DND-41 (cell line): ENCODE results near the gene RAB7B.
"Not testable (repeated sequence)": the region's sequence is repeated elsewhere in the genome, so short reads cannot be mapped to it uniquely, and the experiment has no call there.

ENCODE experiments used
- ATAC-seq: fragments of 200-7000 bp; cut with Tn5 transposase; 3 replicates; pipeline ENCODE4 v1.9.1; 2021; ENCODE audit warnings: low read depth; ENCODE audit not compliant: insufficient read depth
- DNase-seq: peaks from one replicate; pipeline ENCODE4 v3.0.0-alpha.2; 2020
- H2AFZ ChIP-seq: 2 replicates; pipeline ENCODE4 v1.6.0; 2012; ENCODE audit warnings: low read depth, low read length
- H3K27ac ChIP-seq: 2 replicates; pipeline ENCODE4 v1.5.1; 2012; ENCODE audit warnings: low read length, inconsistent platforms
- H3K27me3 ChIP-seq: fragments of 200-600 bp; sonication (generic); 2 replicates; pipeline ENCODE4 v1.6.0; 2012; ENCODE audit warnings: low read length, mild to moderate bottlenecking, inconsistent platforms; ENCODE audit not compliant: insufficient read depth, poor library complexity
- H3K36me3 ChIP-seq: 2 replicates; pipeline ENCODE4 v1.5.1; 2012; ENCODE audit warnings: low read length, inconsistent platforms; ENCODE audit not compliant: insufficient read depth
- H3K4me1 ChIP-seq: 2 replicates; pipeline ENCODE4 v1.5.1; 2012; ENCODE audit warnings: mild to moderate bottlenecking, low read length; ENCODE audit not compliant: insufficient read depth
- H3K4me2 ChIP-seq: 2 replicates; pipeline ENCODE4 v1.6.0; 2012; ENCODE audit warnings: mild to moderate bottlenecking, moderate library complexity, low read length, inconsistent platforms; ENCODE audit not compliant: insufficient read depth
- H3K4me3 ChIP-seq, 2 experiments: fragments of 200-600 bp in 1 of 2; shearing (Covaris generic) in 1 of 2; 2 replicates each; pipeline ENCODE4 v1.5.1; 2012 to 2016; ENCODE audit warnings: inconsistent platforms in 2 of 2, low read length in 2 of 2, mild to moderate bottlenecking in 2 of 2, low read depth in 1 of 2, moderate library complexity in 1 of 2
- H3K79me2 ChIP-seq: 2 replicates; pipeline ENCODE4 v1.6.0; 2012; ENCODE audit warnings: low read length, inconsistent platforms; ENCODE audit not compliant: insufficient read depth
- H3K9ac ChIP-seq: 2 replicates; pipeline ENCODE4 v1.6.0; 2012; ENCODE audit warnings: low read depth, mild to moderate bottlenecking, inconsistent platforms, low read length, moderate library complexity
- H3K9me3 ChIP-seq: 2 replicates; pipeline ENCODE4 v1.5.1; 2012; ENCODE audit warnings: low read length, moderate library complexity, mild to moderate bottlenecking, inconsistent platforms; ENCODE audit not compliant: insufficient read depth, severe bottlenecking
- H4K20me1 ChIP-seq: 2 replicates; pipeline ENCODE4 v1.6.0; 2012; ENCODE audit warnings: low read length; ENCODE audit not compliant: insufficient read depth
- CTCF ChIP-seq: IDR thresholded peaks from 2 replicates; pipeline ENCODE4 v1.5.1; 2012; ENCODE audit warnings: borderline replicate concordance, low read length, moderate library complexity, mild to moderate bottlenecking; ENCODE audit not compliant: poor library complexity, severe bottlenecking; ENCODE audit errors: extremely low read depth
- EZH2 ChIP-seq: IDR thresholded peaks from 3 replicates; pipeline ENCODE4 v1.6.1; 2012; ENCODE audit warnings: borderline replicate concordance, low read depth, mild to moderate bottlenecking, moderate library complexity, low read length, inconsistent platforms; ENCODE audit not compliant: severe bottlenecking

Gene RAB7B

GRCh38 chr1:206002871-206003801 lies at the start of gene RAB7B:
Gene RAB7B (minus strand): TSS chr1:206003395. CDS start chr1:205994135, 9,260 bp downstream.
- H3K4me1 ChIP-seq: no peaks in the 10 kb centered on the region
- H3K79me2 ChIP-seq: no peaks in the 10 kb centered on the region
- no peak for TF ChIP-seq EZH2
- no peak for TF ChIP-seq CTCF
- no peak within 1 kb of the TSS for H2AFZ ChIP-seq
- H3K27ac ChIP-seq: no peak within 1 kb of the TSS
- no peak within 1 kb of the TSS for H3K4me2 ChIP-seq
- H3K9ac ChIP-seq: no peak within 1 kb of the TSS
- H4K20me1 ChIP-seq: no peaks in the 10 kb centered on the region
- H3K27me3 ChIP-seq: peaks cover 2% of the 10 kb centered on the region
- ATAC-seq (peak; percentile 39; the same call in 1 of the 3 replicates), DNase-seq (no peak)
- no peaks in the 10 kb centered on the region for H3K9me3 ChIP-seq
- H3K4me3 ChIP-seq: no peak within 1 kb of the TSS
- no peaks in the 10 kb centered on the region for H3K36me3 ChIP-seq

- H3K27ac ChIP-seq, H3K4me2 ChIP-seq, DNase-seq, H3K4me1 ChIP-seq, H4K20me1 ChIP-seq, H3K4me3 ChIP-seq, H3K36me3 ChIP-seq, H3K79me2 ChIP-seq, ATAC-seq, H3K9me3 ChIP-seq, H3K9ac ChIP-seq, H2AFZ ChIP-seq: not testable (repeated sequence)
- H3K27me3 ChIP-seq: peaks cover 19% of the 10 kb centered on the region
Measured at GRCh38 chr1:206052231-206052865, 49.2 kb upstream of the RAB7B start.

GRCh38 chr1:206050655-206051235 lies 47.5 kb upstream of the RAB7B start:
- no peak overlapping the region for H3K9ac ChIP-seq
- H3K36me3 ChIP-seq: no peaks in the 10 kb centered on the region
- no peaks in the 10 kb centered on the region for H3K79me2 ChIP-seq
- H4K20me1 ChIP-seq: no peaks in the 10 kb centered on the region
- H2AFZ ChIP-seq: no peak overlapping the region
- no peak overlapping the region for H3K27ac ChIP-seq
- ATAC-seq: peak; percentile 87
- no peak for TF ChIP-seq EZH2
- no peak for TF ChIP-seq CTCF
- peaks cover 19% of the 10 kb centered on the region for H3K27me3 ChIP-seq
- H3K9me3 ChIP-seq: no peaks in the 10 kb centered on the region
- H3K4me3 ChIP-seq: no peak overlapping the region
- H3K4me2 ChIP-seq: no peak overlapping the region
- no peaks in the 10 kb centered on the region; the same call in 1 of the 2 replicates for H3K4me1 ChIP-seq
- peak; percentile 45 for DNase-seq
